ENCODE data around the gene POLR2F.

POLR2F gene

GRCh38 chr22:37986371-37986770, 32.9 kb downstream of the POLR2F start:
- no peaks in the 10 kb centered on the region for H3K4me1 ChIP-seq (ENCODE audit: control insufficient read depth in 1 of 2, insufficient read depth in 1 of 2, low read depth in 1 of 2, low read length in 1 of 2)
- TF ChIP-seq, protein P1, sequence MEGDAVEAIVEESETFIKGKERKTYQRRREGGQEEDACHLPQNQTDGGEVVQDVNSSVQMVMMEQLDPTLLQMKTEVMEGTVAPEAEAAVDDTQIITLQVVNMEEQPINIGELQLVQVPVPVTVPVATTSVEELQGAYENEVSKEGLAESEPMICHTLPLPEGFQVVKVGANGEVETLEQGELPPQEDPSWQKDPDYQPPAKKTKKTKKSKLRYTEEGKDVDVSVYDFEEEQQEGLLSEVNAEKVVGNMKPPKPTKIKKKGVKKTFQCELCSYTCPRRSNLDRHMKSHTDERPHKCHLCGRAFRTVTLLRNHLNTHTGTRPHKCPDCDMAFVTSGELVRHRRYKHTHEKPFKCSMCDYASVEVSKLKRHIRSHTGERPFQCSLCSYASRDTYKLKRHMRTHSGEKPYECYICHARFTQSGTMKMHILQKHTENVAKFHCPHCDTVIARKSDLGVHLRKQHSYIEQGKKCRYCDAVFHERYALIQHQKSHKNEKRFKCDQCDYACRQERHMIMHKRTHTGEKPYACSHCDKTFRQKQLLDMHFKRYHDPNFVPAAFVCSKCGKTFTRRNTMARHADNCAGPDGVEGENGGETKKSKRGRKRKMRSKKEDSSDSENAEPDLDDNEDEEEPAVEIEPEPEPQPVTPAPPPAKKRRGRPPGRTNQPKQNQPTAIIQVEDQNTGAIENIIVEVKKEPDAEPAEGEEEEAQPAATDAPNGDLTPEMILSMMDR (IDR thresholded peaks at IDR 0.05): no peak
- H3K4me3 ChIP-seq (ENCODE audit: low read depth in 1 of 2, low read length in 1 of 2): no peak overlapping the region
- no peaks in the 10 kb centered on the region for H3K36me3 ChIP-seq
- no peak overlapping the region for H3K27ac ChIP-seq
- no peaks in the 10 kb centered on the region for H3K9me3 ChIP-seq
- H3K27me3 ChIP-seq: no peaks in the 10 kb centered on the region

DNA sequence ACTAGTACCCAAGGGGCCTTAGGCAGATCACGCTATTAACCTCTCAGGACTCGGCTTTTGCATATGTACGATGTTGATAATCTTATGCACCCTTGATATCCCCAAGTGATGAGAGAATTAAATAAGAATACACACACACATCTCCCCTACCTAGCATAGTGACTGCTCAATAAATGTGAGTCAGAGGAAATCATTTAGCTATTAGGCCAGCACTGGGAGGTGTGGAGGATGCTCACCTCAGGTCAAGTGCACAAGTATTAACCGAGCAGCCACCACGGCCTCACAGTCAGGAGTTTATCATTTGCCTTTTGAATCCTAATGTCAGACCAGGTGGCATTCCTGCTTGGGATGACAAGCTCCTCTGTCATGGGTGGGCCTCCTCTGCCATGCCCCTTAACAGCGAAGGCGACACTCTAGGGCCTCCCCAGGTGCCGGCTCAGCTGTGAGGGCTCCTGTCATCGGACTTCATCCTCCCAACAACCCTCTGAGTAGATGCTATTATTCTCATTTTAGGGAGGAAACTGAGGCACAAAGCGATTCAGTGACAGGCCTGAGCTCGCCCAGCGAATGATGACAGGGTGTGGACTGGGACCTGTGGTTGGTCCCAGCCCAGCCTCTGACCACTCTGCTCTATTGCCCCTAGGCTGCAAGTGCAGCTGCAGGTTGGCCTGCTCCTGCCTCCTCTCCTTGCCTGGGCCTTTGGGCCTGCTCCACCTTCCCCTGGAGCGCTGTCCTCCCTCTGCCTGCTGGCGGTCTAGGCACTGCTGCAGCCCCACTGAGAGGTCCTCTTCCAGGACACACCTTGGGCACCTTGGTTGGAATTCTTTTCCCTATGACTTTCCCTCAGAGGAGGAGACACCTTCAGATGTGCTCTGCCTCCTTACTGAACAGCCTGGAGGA, 35.9 kb downstream of the POLR2F start:
- Histone ChIP-seq H3K9me3 (no peaks in the 10 kb centered on the region), H3K27ac (no peak overlapping the region), H3K27me3 (no peaks in the 10 kb centered on the region), H3K4me3 (ENCODE audit: low read depth in 1 of 2, low read length in 1 of 2) (no peak overlapping the region), H3K4me1 (ENCODE audit: control insufficient read depth in 1 of 2, insufficient read depth in 1 of 2, low read depth in 1 of 2, low read length in 1 of 2) (no peaks in the 10 kb centered on the region), H3K36me3 (no peaks in the 10 kb centered on the region)
- TF ChIP-seq, protein P1 (IDR thresholded peaks at IDR 0.05): no peak

- TF ChIP-seq, protein P1 (IDR thresholded peaks at IDR 0.05): no peak
- Histone ChIP-seq H3K27ac (no peak overlapping the region), H3K4me3 (ENCODE audit: low read depth in 1 of 2, low read length in 1 of 2) (no peak overlapping the region), H3K27me3 (no peaks in the 10 kb centered on the region), H3K4me1 (ENCODE audit: control insufficient read depth in 1 of 2, insufficient read depth in 1 of 2, low read depth in 1 of 2, low read length in 1 of 2) (no peaks in the 10 kb centered on the region), H3K36me3 (no peaks in the 10 kb centered on the region), H3K9me3 (no peaks in the 10 kb centered on the region)
These were observed 36.8 kb downstream of the POLR2F start for GRCh38 chr22:37990301-37990700.

GRCh38 chr22:37990862-37991261, 37.4 kb downstream of the POLR2F start:
- TF ChIP-seq, protein P1 (IDR thresholded peaks at IDR 0.05): no peak
- Histone ChIP-seq H3K4me1 (ENCODE audit: control insufficient read depth in 1 of 2, insufficient read depth in 1 of 2, low read depth in 1 of 2, low read length in 1 of 2) (no peaks in the 10 kb centered on the region), H3K27ac (no peak overlapping the region), H3K9me3 (no peaks in the 10 kb centered on the region), H3K27me3 (no peaks in the 10 kb centered on the region), H3K36me3 (no peaks in the 10 kb centered on the region), H3K4me3 (ENCODE audit: low read depth in 1 of 2, low read length in 1 of 2) (no peak overlapping the region)

DNA sequence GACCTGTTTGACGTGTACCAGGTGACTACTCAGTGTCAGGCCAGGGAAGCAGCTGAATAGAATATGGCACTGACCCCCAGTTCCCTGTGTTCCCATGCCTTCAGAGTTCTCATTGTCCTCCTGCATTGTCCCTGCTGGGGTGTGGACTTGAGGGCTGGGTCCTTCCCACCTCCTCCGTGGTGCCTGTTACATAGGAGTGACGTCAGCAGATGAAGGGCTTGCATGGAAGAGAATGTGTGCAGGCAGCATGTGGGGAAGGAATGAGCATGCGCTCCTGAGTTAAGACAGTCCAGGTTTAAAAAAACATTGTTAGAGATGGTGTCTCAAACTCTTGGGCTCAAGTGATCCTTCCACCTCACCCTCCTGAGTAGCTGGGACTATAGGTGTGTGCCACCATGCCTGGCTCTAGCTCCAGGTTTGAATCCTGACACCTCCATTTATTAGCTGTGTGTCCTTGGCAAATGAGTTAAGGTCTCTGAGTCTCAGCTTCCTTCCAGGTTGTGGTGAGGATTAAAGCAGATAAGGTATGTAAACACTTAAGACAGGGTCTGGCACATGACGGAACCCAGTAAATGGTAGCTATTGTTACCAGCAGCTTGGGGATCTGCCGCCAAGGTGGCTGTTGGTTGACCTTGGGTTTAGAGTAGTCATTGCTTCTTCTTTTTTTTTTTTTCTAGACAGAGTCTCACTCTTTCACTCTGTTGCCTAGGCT, 38.4 kb downstream of the POLR2F start:
- H3K27ac ChIP-seq: no peak overlapping the region
- no peaks in the 10 kb centered on the region for H3K27me3 ChIP-seq
- H3K4me1 ChIP-seq (ENCODE audit: control insufficient read depth in 1 of 2, insufficient read depth in 1 of 2, low read depth in 1 of 2, low read length in 1 of 2): no peaks in the 10 kb centered on the region
- TF ChIP-seq, protein P1 (IDR thresholded peaks at IDR 0.05): no peak
- no peaks in the 10 kb centered on the region for H3K36me3 ChIP-seq
- no peaks in the 10 kb centered on the region for H3K9me3 ChIP-seq
- H3K4me3 ChIP-seq (ENCODE audit: low read depth in 1 of 2, low read length in 1 of 2): no peak overlapping the region
